NCI-H187 treated with DMSO at 0.1 percent for 48 hours (cell line): ENCODE measurements around the gene HMOX2.

Experiments
- DNase-seq: peaks from one replicate; lab custom pipeline; 2025; lab: John Stamatoyannopoulos, UW

Gene HMOX2

GRCh38 chr16:4475880-4476788 lies at the start of gene HMOX2:
Gene HMOX2 (plus strand): TSS chr16:4476398. CDS start chr16:4505525, 29,127 bp downstream.
- no peak for DNase-seq

GRCh38 chr16:4426722-4427372 lies 49.4 kb upstream of the HMOX2 start:
- DNase-seq, result no peak

- DNase-seq, result no peak
Observed at GRCh38 chr16:4428500-4428899, 47.7 kb upstream of the HMOX2 start.

- DNase-seq, result no peak
Observed at GRCh38 chr16:4431023-4431422, 45.2 kb upstream of the HMOX2 start.

GRCh38 chr16:4433228-4433627 lies 43.0 kb upstream of the HMOX2 start:
- DNase-seq, result no peak

- no peak for DNase-seq
Observed at GRCh38 chr16:4433914-4434787, 42.0 kb upstream of the HMOX2 start.

GRCh38 chr16:4435337-4436067 lies 40.7 kb upstream of the HMOX2 start:
- no peak for DNase-seq

- DNase-seq, result no peak
Observed at GRCh38 chr16:4437366-4437765, 38.8 kb upstream of the HMOX2 start.

- DNase-seq, result no peak
Observed at GRCh38 chr16:4442371-4442770, 33.8 kb upstream of the HMOX2 start.

- no peak for DNase-seq
Observed at GRCh38 chr16:4443271-4443670, 32.9 kb upstream of the HMOX2 start.

- DNase-seq, result no peak
Observed at GRCh38 chr16:4443986-4444385, 32.2 kb upstream of the HMOX2 start.

- no peak for DNase-seq
Observed at GRCh38 chr16:4450430-4450829, 25.8 kb upstream of the HMOX2 start.

GRCh38 chr16:4450931-4451519 lies 25.2 kb upstream of the HMOX2 start:
- no peak for DNase-seq

- DNase-seq, result no peak
Observed at GRCh38 chr16:4452674-4453073, 23.5 kb upstream of the HMOX2 start.

- no peak for DNase-seq
Observed at GRCh38 chr16:4454623-4455022, 21.6 kb upstream of the HMOX2 start.

GRCh38 chr16:4455081-4455480 lies 21.1 kb upstream of the HMOX2 start:
- DNase-seq, result no peak

- DNase-seq, result no peak
Observed at GRCh38 chr16:4455951-4456350, 20.2 kb upstream of the HMOX2 start.

- DNase-seq, result no peak
Observed at GRCh38 chr16:4460936-4461249, 15.3 kb upstream of the HMOX2 start.

- DNase-seq, result no peak
Observed at GRCh38 chr16:4461250-4462085, 14.7 kb upstream of the HMOX2 start.

- DNase-seq, result no peak
Observed at GRCh38 chr16:4463522-4464163, 12.6 kb upstream of the HMOX2 start.
